H9 (cell line): ENCODE results near the gene ELMO2. TPM values are rescaled to one million over a fixed set of nuclear protein-coding genes. Genes with fewer than 3 reads are reported as not detected.

ENCODE experiments used
- DNase-seq: peaks from one replicate; pipeline ENCODE4 v3.0.0-alpha.2; 2017
- H2AFZ ChIP-seq: one replicate; pipeline ENCODE4 v1.6.1; 2013; ENCODE audit warnings: mild to moderate bottlenecking, low read length, control low read depth, moderate library complexity
- H2AK5ac ChIP-seq: 2 replicates; pipeline ENCODE4 v1.6.1; 2013; ENCODE audit warnings: low read length, control low read depth, mixed read lengths; ENCODE audit not compliant: insufficient read length
- H2BK120ac ChIP-seq: one replicate; pipeline ENCODE4 v1.6.1; 2013; ENCODE audit warnings: low read depth, mild to moderate bottlenecking, low read length, control low read depth, inconsistent platforms; ENCODE audit not compliant: poor library complexity, severe bottlenecking
- H2BK12ac ChIP-seq: 2 replicates; pipeline ENCODE4 v1.6.1; 2013; ENCODE audit warnings: low read length, control low read depth, mixed read lengths, low read depth; ENCODE audit not compliant: insufficient read length
- H2BK15ac ChIP-seq: 2 replicates; pipeline ENCODE4 v1.6.1; 2013; ENCODE audit warnings: low read depth, low read length, control low read depth
- H2BK20ac ChIP-seq: one replicate; pipeline ENCODE4 v1.6.1; 2013; ENCODE audit warnings: low read depth, mild to moderate bottlenecking, low read length, control low read depth, inconsistent platforms; ENCODE audit not compliant: poor library complexity, severe bottlenecking
- H2BK5ac ChIP-seq: 2 replicates; pipeline ENCODE4 v1.6.1; 2013; ENCODE audit warnings: low read length, control low read depth, mixed read lengths; ENCODE audit not compliant: insufficient read length
- H3K14ac ChIP-seq: 2 replicates; pipeline ENCODE4 v1.6.1; 2013; ENCODE audit warnings: low read length, control low read depth; ENCODE audit not compliant: insufficient read depth
- H3K18ac ChIP-seq: 2 replicates; pipeline ENCODE4 v1.6.1; 2013; ENCODE audit warnings: low read depth, mild to moderate bottlenecking, mixed read lengths, low read length, control low read depth; ENCODE audit not compliant: insufficient read length
- H3K23ac ChIP-seq: 2 replicates; pipeline ENCODE4 v1.6.1; 2013; ENCODE audit warnings: low read length, control low read depth, mixed read lengths, low read depth; ENCODE audit not compliant: insufficient read length
- H3K23me2 ChIP-seq: 2 replicates; pipeline ENCODE4 v1.6.1; 2013; ENCODE audit warnings: low read depth, mild to moderate bottlenecking, mixed read lengths, low read length, control low read depth; ENCODE audit not compliant: insufficient read length, poor library complexity, severe bottlenecking
- H3K27ac ChIP-seq: 2 replicates; pipeline ENCODE4 v1.5.1; 2013; ENCODE audit warnings: low read length, control low read depth, mixed read lengths, low read depth; ENCODE audit not compliant: insufficient read length
- H3K27me3 ChIP-seq: 2 replicates; pipeline ENCODE4 v1.6.1; 2013; ENCODE audit warnings: low read length, control low read depth, inconsistent platforms; ENCODE audit not compliant: insufficient read depth
- H3K4ac ChIP-seq: 2 replicates; pipeline ENCODE4 v1.6.1; 2013; ENCODE audit warnings: low read depth, mild to moderate bottlenecking, control low read depth, inconsistent platforms, low read length, moderate library complexity
- H3K4me1 ChIP-seq: 2 replicates; pipeline ENCODE4 v1.6.1; 2013; ENCODE audit warnings: low read length, control low read depth, inconsistent platforms; ENCODE audit not compliant: insufficient read depth
- H3K4me2 ChIP-seq: 2 replicates; pipeline ENCODE4 v1.6.1; 2013; ENCODE audit warnings: low read length, control low read depth, mixed read lengths; ENCODE audit not compliant: insufficient read length, insufficient read depth
- H3K56ac ChIP-seq: 2 replicates; pipeline ENCODE4 v1.6.1; 2013; ENCODE audit warnings: low read depth, mild to moderate bottlenecking, mixed read lengths, low read length, control low read depth; ENCODE audit not compliant: insufficient read length
- H3K79me1 ChIP-seq: 2 replicates; pipeline ENCODE4 v1.6.1; 2013; ENCODE audit warnings: low read depth, mild to moderate bottlenecking, moderate library complexity, low read length, control low read depth, inconsistent platforms; ENCODE audit not compliant: insufficient read depth, poor library complexity, severe bottlenecking
- H3K79me2 ChIP-seq: 2 replicates; pipeline ENCODE4 v1.6.1; 2013; ENCODE audit warnings: low read length, control low read depth, inconsistent platforms; ENCODE audit not compliant: insufficient read depth
- H3K9ac ChIP-seq: 2 replicates; pipeline ENCODE4 v1.6.1; 2013; ENCODE audit warnings: low read length, control low read depth, mixed read lengths; ENCODE audit not compliant: insufficient read length; ENCODE audit errors: extremely low read depth
- H3K9me3 ChIP-seq: one replicate; pipeline ENCODE4 v1.6.1; 2013; ENCODE audit warnings: low read depth, low read length, inconsistent platforms; ENCODE audit not compliant: control insufficient read depth
- H3T11ph ChIP-seq: one replicate; pipeline ENCODE4 v1.6.1; 2013; ENCODE audit warnings: mild to moderate bottlenecking, low read length, control low read depth, inconsistent platforms
- H4K20me1 ChIP-seq: one replicate; pipeline ENCODE4 v1.6.1; 2013; ENCODE audit not compliant: control insufficient read depth, insufficient read length, insufficient read depth
- H4K5ac ChIP-seq: 2 replicates; pipeline ENCODE4 v1.6.1; 2013; ENCODE audit warnings: low read depth, mild to moderate bottlenecking, mixed read lengths, low read length, control low read depth; ENCODE audit not compliant: insufficient read length
- H4K8ac ChIP-seq: replicated peaks from 2 replicates; pipeline ENCODE4 v1.6.1; 2013; ENCODE audit warnings: low read length, control low read depth, mixed read lengths, low read depth; ENCODE audit not compliant: insufficient read length
- H4K91ac ChIP-seq: 2 replicates; pipeline ENCODE4 v1.6.1; 2013; ENCODE audit warnings: low read depth, mild to moderate bottlenecking, moderate library complexity, mixed read lengths, low read length, control low read depth; ENCODE audit not compliant: insufficient read length
- H3K27ac Mint-ChIP-seq, 3 experiments: 2 replicates in 2 of 3; 3 replicates in 1 of 3; pipeline ENCODE4 v1.8.0; 2020 to 2021; ENCODE audit warnings: mixed read lengths in 3 of 3, mild to moderate bottlenecking in 1 of 3, moderate library complexity in 1 of 3
- H3K27me3 Mint-ChIP-seq: 2 replicates; pipeline ENCODE4 v1.8.0; 2021; ENCODE audit warnings: low read depth, mild to moderate bottlenecking, moderate library complexity, mixed read lengths
- H3K36me3 Mint-ChIP-seq, 3 experiments: 2 replicates in 2 of 3; 3 replicates in 1 of 3; pipeline ENCODE4 v1.8.0; 2020 to 2021; ENCODE audit warnings: low read depth in 3 of 3, mixed read lengths in 3 of 3; ENCODE audit not compliant: insufficient read depth in 1 of 3
- H3K4me1 Mint-ChIP-seq, 2 experiments: 2 replicates each; pipeline ENCODE4 v1.8.0; 2020; ENCODE audit warnings: mixed read lengths in 2 of 2
- H3K4me3 Mint-ChIP-seq, 2 experiments: 2 replicates in 1 of 2; 3 replicates in 1 of 2; pipeline ENCODE4 v1.8.0; 2020 to 2021; ENCODE audit warnings: mild to moderate bottlenecking in 2 of 2, mixed read lengths in 2 of 2, moderate library complexity in 1 of 2
- H3K9me3 Mint-ChIP-seq, 2 experiments: 2 replicates in 1 of 2; 3 replicates in 1 of 2; pipeline ENCODE4 v1.8.0; 2020; ENCODE audit warnings: mild to moderate bottlenecking in 2 of 2, mixed read lengths in 2 of 2, moderate library complexity in 1 of 2
- CTCF ChIP-seq: fragments of 200-600 bp; sonication (generic); conservative IDR thresholded peaks from 3 replicates; pipeline ENCODE4 v1.8.0; 2021; ENCODE audit warnings: antibody characterized with exemption, mild to moderate bottlenecking
- WGBS: extraction: QIAGEN DNeasy Blood & Tissue Kit; methylation state at CpG from one replicate; pipeline ENCODE4 v1.1.7; 2013; ENCODE audit warnings: missing lambda C conversion rate, low lambda C conversion rate, mixed read lengths; ENCODE audit not compliant: insufficient read length; ENCODE audit errors: extremely low coverage; 5-methylcytosine and 5-hydroxymethylcytosine counted together
- total RNA-seq: library from RNA; stranded (reverse); gene quantifications from 2 replicates; pipeline ENCODE4 v1.2.1, GENCODE V29; 2021

Gene ELMO2
- total RNA-seq, 1 experiment from 2014 or later: 32.5 TPM

DNA sequence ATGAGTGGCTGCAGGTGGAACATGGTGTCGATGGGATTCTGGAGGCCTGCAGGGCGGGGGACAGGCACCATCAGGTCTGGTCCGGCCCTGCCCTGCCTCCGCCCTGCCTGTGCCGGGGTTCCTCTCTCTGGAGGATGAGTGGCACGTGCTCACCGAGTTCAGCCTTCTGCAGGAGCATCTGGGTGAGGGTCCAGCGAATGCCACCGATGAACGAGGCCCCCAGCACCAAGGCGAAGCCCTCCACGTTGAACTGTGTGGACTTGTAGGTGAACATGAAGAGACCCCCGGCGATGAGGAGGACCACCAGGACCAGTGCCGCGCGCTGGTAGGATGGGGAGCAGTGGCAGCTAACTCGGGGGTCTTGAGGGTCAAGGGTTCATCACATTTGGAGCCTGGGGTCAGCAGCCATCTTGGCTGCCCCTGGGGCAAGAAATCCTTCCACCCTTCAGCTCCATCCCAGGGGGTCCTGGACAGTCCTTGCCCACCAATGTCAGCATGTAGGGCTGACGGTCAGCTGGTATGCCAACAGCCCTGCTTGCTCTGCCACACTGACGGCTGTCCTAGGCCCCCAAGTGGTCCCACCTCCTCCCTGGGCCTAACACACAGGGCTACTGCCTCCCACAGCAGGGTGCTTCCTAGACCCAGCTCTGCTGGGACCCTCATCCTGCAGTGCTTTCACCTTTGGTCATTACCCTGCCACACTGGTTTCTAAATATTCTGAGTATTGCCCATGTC lies 51.3 kb downstream of the ELMO2 start:
- no peak for TF ChIP-seq CTCF
- Histone ChIP-seq H4K20me1 (no peaks in the 10 kb centered on the region), H3K9me3 (no peaks in the 10 kb centered on the region), H3K27ac (no peak overlapping the region), H2BK20ac (no peak overlapping the region), H3K4ac (no peak overlapping the region), H4K91ac (no peak overlapping the region), H2AFZ (no peak overlapping the region), H3K9ac (no peak overlapping the region), H3K27me3 (no peaks in the 10 kb centered on the region), H3K14ac (no peak overlapping the region), H3K23me2 (no peaks in the 10 kb centered on the region), H2BK12ac (no peak overlapping the region), H3K56ac (no peak overlapping the region), H4K5ac (no peak overlapping the region), H3K23ac (no peak overlapping the region), H3K4me1 (no peaks in the 10 kb centered on the region; the same call in 1 of the 2 replicates), H4K8ac (no peak overlapping the region), H3K18ac (no peak overlapping the region), H3K79me2 (no peaks in the 10 kb centered on the region), H2BK120ac (no peak overlapping the region), H2BK5ac (no peak overlapping the region), H3K4me2 (no peak overlapping the region), H3T11ph (no peak overlapping the region), H3K79me1 (no peaks in the 10 kb centered on the region), H2AK5ac (no peak overlapping the region), H2BK15ac (no peak overlapping the region)
- Mint-ChIP-seq H3K27me3 (no peaks in the 10 kb centered on the region), H3K4me3 (no peak overlapping the region), H3K4me1 (peaks cover 15 to 17% of the 10 kb centered on the region in 2 experiments), H3K27ac (no peak overlapping the region), H3K36me3 (peaks cover 11 to 53% (median 45%) of the 10 kb centered on the region in 3 experiments), H3K9me3 (no peaks in the 10 kb centered on the region)
- WGBS: no CpG with 5 or more reads among the region's 20 CpGs
- DNase-seq: no peak
